RWPE2 (cell line): ENCODE results near the gene RBMS1.
A peak's percentile ranks its signal among the peaks of the same experiment; 100 is the strongest.
"Not testable (repeated sequence)": the region's sequence is repeated elsewhere in the genome, so short reads cannot be mapped to it uniquely, and the experiment has no call there.

Source experiments
- ATAC-seq: fragments of 200-7000 bp; cut with Tn5 transposase; 3 replicates; pipeline ENCODE4 v1.9.1; 2021; ENCODE audit warnings: low read depth
- DNase-seq: peaks from one replicate; pipeline ENCODE4 v3.0.0-alpha.2; 2020; ENCODE audit warnings: low spot score
- H3K27ac ChIP-seq: fragments of 450-650 bp; 2 replicates; pipeline ENCODE4 v1.5.1; 2017; ENCODE audit warnings: mild to moderate bottlenecking; ENCODE audit not compliant: poor library complexity, severe bottlenecking
- H3K27me3 ChIP-seq: fragments of 250-450 bp; sonication (Bioruptor Pico); 2 replicates; pipeline ENCODE4 v1.5.1; 2021; ENCODE audit warnings: mild to moderate bottlenecking, moderate library complexity; ENCODE audit not compliant: insufficient read depth, poor library complexity, severe bottlenecking
- H3K36me3 ChIP-seq: fragments of 250-450 bp; sonication (Bioruptor Pico); 2 replicates; pipeline ENCODE4 v1.5.1; 2020; ENCODE audit warnings: low read depth, mild to moderate bottlenecking, moderate library complexity
- H3K4me1 ChIP-seq: fragments of 250-450 bp; sonication (Bioruptor Pico); 2 replicates; pipeline ENCODE4 v1.5.1; 2021; ENCODE audit warnings: mild to moderate bottlenecking, moderate library complexity; ENCODE audit not compliant: insufficient read depth, poor library complexity, severe bottlenecking
- H3K4me3 ChIP-seq: fragments of 250-450 bp; sonication (Bioruptor Pico); 2 replicates; pipeline ENCODE4 v1.5.1; 2021; ENCODE audit warnings: mild to moderate bottlenecking, moderate library complexity; ENCODE audit not compliant: severe bottlenecking
- H3K9me3 ChIP-seq: fragments of 250-450 bp; sonication (Bioruptor Pico); 2 replicates; pipeline ENCODE4 v1.5.1; 2021; ENCODE audit warnings: mild to moderate bottlenecking, moderate library complexity; ENCODE audit not compliant: severe bottlenecking
- CTCF ChIP-seq: fragments of 450-650 bp; IDR thresholded peaks from one replicate; pipeline ENCODE4 v1.5.1; 2017; ENCODE audit warnings: mild to moderate bottlenecking, moderate library complexity; ENCODE audit not compliant: poor library complexity, severe bottlenecking

Gene RBMS1

GRCh38 chr2:160426604-160427003, 67.0 kb downstream of the RBMS1 start:
- Histone ChIP-seq H3K4me3 (no peak overlapping the region), H3K36me3 (peaks cover 19% of the 10 kb centered on the region; the same call in 1 of the 2 replicates), H3K27ac (no peak overlapping the region), H3K9me3 (no peaks in the 10 kb centered on the region), H3K27me3 (no peaks in the 10 kb centered on the region), H3K4me1 (peaks cover 10% of the 10 kb centered on the region)
- TF ChIP-seq CTCF, result no peak
- DNase-seq (no peak), ATAC-seq (no peak)

- Histone ChIP-seq H3K27me3 (no peaks in the 10 kb centered on the region), H3K9me3 (no peaks in the 10 kb centered on the region), H3K4me1 (peaks cover 7% of the 10 kb centered on the region), H3K27ac (no peak overlapping the region), H3K36me3 (peaks cover 19% of the 10 kb centered on the region; the same call in 1 of the 2 replicates), H3K4me3 (no peak overlapping the region)
- TF ChIP-seq CTCF, result no peak
- ATAC-seq (0 out of 3 replicates have a peak, but pooled peaks have one; percentile 27), DNase-seq (no peak)
These were observed 68.0 kb downstream of the RBMS1 start for GRCh38 chr2:160425434-160426151.

GRCh38 chr2:160423126-160423525, 70.5 kb downstream of the RBMS1 start:
- H3K27me3 ChIP-seq, result no peaks in the 10 kb centered on the region
- no peak for TF ChIP-seq CTCF
- no peak overlapping the region for H3K4me3 ChIP-seq
- H3K36me3 ChIP-seq, result no peaks in the 10 kb centered on the region; the same call in 1 of the 2 replicates
- DNase-seq (no peak), ATAC-seq (no peak)
- peaks cover 27% of the 10 kb centered on the region for H3K4me1 ChIP-seq
- no peaks in the 10 kb centered on the region for H3K9me3 ChIP-seq
- no peak overlapping the region for H3K27ac ChIP-seq

GRCh38 chr2:160421646-160422501, 71.7 kb downstream of the RBMS1 start:
- not testable (repeated sequence) for DNase-seq, H3K9me3 ChIP-seq, H3K36me3 ChIP-seq, H3K4me3 ChIP-seq, H3K27me3 ChIP-seq, ATAC-seq
- Histone ChIP-seq H3K27ac (peak overlapping the region; percentile 24), H3K4me1 (peaks cover 32% of the 10 kb centered on the region)

- TF ChIP-seq CTCF, result no peak
- no peak for ATAC-seq
These were observed 72.9 kb downstream of the RBMS1 start for GRCh38 chr2:160420711-160421110.

More at GRCh38 chr2:160420711-160421110, 72.9 kb downstream of the RBMS1 start:
- H3K36me3 ChIP-seq, result no peaks in the 10 kb centered on the region
- no peaks in the 10 kb centered on the region for H3K27me3 ChIP-seq
- no peak for DNase-seq
- no peaks in the 10 kb centered on the region for H3K9me3 ChIP-seq
- H3K4me1 ChIP-seq, result peaks cover 44% of the 10 kb centered on the region
- H3K27ac ChIP-seq, result peak overlapping the region; percentile 93
- H3K4me3 ChIP-seq, result no peak overlapping the region
